ENCODE results near the gene ADAMTS19. TPM values are rescaled to one million over a fixed set of nuclear protein-coding genes. Genes with fewer than 3 reads are reported as not detected.

Gene ADAMTS19, protein sequence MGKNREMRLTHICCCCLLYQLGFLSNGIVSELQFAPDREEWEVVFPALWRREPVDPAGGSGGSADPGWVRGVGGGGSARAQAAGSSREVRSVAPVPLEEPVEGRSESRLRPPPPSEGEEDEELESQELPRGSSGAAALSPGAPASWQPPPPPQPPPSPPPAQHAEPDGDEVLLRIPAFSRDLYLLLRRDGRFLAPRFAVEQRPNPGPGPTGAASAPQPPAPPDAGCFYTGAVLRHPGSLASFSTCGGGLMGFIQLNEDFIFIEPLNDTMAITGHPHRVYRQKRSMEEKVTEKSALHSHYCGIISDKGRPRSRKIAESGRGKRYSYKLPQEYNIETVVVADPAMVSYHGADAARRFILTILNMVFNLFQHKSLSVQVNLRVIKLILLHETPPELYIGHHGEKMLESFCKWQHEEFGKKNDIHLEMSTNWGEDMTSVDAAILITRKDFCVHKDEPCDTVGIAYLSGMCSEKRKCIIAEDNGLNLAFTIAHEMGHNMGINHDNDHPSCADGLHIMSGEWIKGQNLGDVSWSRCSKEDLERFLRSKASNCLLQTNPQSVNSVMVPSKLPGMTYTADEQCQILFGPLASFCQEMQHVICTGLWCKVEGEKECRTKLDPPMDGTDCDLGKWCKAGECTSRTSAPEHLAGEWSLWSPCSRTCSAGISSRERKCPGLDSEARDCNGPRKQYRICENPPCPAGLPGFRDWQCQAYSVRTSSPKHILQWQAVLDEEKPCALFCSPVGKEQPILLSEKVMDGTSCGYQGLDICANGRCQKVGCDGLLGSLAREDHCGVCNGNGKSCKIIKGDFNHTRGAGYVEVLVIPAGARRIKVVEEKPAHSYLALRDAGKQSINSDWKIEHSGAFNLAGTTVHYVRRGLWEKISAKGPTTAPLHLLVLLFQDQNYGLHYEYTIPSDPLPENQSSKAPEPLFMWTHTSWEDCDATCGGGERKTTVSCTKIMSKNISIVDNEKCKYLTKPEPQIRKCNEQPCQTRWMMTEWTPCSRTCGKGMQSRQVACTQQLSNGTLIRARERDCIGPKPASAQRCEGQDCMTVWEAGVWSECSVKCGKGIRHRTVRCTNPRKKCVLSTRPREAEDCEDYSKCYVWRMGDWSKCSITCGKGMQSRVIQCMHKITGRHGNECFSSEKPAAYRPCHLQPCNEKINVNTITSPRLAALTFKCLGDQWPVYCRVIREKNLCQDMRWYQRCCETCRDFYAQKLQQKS
- total RNA-seq, result not detected

DNA sequence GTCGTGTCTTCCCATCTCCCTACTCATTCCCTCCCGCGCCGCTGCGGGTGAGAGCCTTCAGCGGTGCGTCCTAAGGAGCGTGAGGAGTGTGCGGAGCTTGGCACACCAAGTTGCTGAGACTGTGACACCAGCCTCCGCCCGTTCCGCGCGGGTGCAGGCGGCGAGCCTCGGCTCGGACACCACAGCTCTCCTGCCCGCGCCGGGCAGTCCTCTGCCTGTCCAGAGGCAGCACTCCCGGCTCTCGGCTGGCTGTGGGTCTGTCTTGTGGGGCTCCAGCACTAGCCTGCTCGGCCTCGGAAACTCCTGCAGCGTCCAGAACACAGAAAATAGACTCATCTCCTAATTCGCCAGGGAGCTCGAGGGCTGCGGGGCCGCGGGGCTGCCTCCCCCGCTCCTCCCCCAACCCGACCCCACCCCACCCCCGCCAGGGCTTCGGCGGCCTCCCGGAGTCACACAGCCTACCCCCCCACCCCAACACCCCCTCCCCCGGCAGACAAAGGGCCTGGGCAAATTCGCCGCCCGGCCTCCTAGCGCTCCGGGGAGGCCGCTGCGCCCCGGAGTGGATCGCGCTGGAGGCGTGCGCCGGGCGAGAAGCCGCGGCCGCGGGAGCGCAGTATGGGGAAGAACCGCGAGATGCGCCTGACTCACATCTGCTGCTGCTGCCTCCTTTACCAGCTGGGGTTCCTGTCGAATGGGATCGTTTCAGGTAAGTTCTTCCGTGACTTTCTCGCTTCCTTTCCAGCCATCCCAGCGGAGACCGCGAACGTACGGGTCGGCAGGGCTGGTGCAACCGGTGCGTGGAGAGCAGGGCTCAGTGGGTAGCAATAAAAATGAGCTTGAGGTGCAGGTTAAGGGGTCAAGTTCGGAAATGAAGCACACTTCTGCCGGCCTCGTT, at the start of gene ADAMTS19:
TSS of gene ADAMTS19 (plus strand) at position 522 of the 895 bp plus-strand sequence. CDS start at position 616, 94 bp downstream.
- H3K4me1 ChIP-seq, result peaks cover 0 to 4% of the 10 kb centered on the region in 2 donors
- H3K27ac ChIP-seq, result no peak within 1 kb of the TSS
- no peaks in the 10 kb centered on the region for H3K27me3 ChIP-seq
- DNase-seq, result no peak
- no peaks in the 10 kb centered on the region for H3K36me3 ChIP-seq
- no peaks in the 10 kb centered on the region for H3K9me3 ChIP-seq
- TF ChIP-seq POLR2A (IDR thresholded peaks at IDR 0.05), result no peak
- TF ChIP-seq, protein P1, sequence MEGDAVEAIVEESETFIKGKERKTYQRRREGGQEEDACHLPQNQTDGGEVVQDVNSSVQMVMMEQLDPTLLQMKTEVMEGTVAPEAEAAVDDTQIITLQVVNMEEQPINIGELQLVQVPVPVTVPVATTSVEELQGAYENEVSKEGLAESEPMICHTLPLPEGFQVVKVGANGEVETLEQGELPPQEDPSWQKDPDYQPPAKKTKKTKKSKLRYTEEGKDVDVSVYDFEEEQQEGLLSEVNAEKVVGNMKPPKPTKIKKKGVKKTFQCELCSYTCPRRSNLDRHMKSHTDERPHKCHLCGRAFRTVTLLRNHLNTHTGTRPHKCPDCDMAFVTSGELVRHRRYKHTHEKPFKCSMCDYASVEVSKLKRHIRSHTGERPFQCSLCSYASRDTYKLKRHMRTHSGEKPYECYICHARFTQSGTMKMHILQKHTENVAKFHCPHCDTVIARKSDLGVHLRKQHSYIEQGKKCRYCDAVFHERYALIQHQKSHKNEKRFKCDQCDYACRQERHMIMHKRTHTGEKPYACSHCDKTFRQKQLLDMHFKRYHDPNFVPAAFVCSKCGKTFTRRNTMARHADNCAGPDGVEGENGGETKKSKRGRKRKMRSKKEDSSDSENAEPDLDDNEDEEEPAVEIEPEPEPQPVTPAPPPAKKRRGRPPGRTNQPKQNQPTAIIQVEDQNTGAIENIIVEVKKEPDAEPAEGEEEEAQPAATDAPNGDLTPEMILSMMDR (IDR thresholded peaks at IDR 0.05), result no peak
- WGBS, 2 donors, result 1 to 3% methylated on average over 28 to 40 of the region's 75 CpGs
- intact Hi-C loops (cut with DNase I), result no loop called here
- H3K4me3 ChIP-seq (replicated peaks in 1 of 3), result no peak within 1 kb of the TSS

DNA sequence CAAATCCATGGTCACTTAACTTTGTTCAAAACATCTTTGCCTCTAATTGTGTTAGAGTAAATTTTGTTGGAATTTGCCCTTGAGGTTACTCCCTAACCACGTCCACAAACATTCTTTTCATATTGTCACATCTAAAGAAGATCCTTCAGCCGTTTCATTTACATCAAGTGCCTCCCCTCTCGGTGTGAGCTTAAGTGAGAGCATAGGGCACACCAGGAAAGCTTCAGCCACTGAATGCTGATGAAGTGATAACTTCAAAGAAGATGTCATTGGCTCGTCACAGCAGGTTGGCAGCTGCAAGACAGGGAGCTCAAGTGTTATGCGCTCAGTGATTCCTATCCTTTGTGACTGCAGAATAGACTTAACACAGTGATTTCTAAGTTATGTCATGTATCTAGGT, 49.6 kb upstream of the ADAMTS19 start:
- H3K27ac ChIP-seq, result no peak overlapping the region
- intact Hi-C loops (cut with DNase I), result no loop called here
- 25 to 26% methylated on average over 5 of the region's 5 CpGs for WGBS, 2 donors

DNA sequence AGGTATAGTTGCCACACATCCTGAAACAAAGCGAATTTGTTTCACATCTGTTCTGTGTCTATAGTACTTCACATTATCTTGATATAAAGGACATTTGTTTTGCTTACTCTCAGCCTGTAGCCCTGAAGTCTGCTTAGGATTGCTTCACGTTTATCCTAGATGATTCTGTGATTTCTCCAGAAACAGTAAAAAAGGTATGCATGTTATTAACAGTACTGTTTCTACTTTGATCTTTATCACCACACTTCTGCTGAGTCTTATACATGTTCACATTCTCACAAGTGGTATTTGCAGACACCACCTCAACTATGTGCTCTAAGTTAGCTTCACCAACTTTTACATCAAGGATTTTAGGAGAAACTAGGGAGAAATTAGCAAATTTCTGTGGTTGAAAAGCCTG, 47.4 kb upstream of the ADAMTS19 start:
- H3K27me3 ChIP-seq, result no peaks in the 10 kb centered on the region
- H3K9me3 ChIP-seq, result no peaks in the 10 kb centered on the region
- 54 to 57% methylated on average over 2 of the region's 2 CpGs for WGBS, 2 donors
- H3K36me3 ChIP-seq, result no peaks in the 10 kb centered on the region
- no peak for DNase-seq
- H3K4me1 ChIP-seq, result no peaks in the 10 kb centered on the region
- TF ChIP-seq POLR2A (IDR thresholded peaks at IDR 0.05), result no peak
- TF ChIP-seq, protein P1 (IDR thresholded peaks at IDR 0.05), result no peak
- intact Hi-C loops (cut with DNase I), result no loop called here
- no peak overlapping the region for H3K27ac ChIP-seq
- no peak overlapping the region for H3K4me3 ChIP-seq (replicated peaks in 1 of 3)

More for the DNA sequence above, 49.6 kb upstream of the ADAMTS19 start:
- Histone ChIP-seq H3K4me3 (replicated peaks in 1 of 3) (no peak overlapping the region), H3K4me1 (no peaks in the 10 kb centered on the region), H3K27me3 (no peaks in the 10 kb centered on the region), H3K36me3 (no peaks in the 10 kb centered on the region), H3K9me3 (no peaks in the 10 kb centered on the region)
- TF ChIP-seq POLR2A (IDR thresholded peaks at IDR 0.05), result no peak
- TF ChIP-seq, protein P1 (IDR thresholded peaks at IDR 0.05), result no peak
- DNase-seq, result no peak

DNA sequence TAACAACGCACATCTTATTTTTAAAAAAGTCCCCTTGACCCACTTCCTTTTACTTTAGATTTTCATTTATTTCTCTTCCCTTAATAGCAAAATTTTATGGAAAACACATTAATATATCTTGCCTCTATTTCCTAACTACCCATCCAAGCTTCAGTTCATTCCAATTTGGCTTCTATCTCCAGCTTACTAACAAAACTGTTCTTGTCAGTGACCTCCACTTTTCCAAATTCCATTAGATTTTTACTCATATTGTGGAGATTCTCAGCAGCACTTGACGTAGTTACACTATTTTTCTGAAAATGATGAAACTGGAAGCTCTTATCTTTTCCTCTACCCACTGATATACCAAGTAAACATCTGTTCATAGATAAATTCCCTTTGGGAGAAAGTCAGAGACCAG, 46.5 kb upstream of the ADAMTS19 start:
- Histone ChIP-seq H3K27ac (no peak overlapping the region), H3K9me3 (no peaks in the 10 kb centered on the region), H3K4me1 (no peaks in the 10 kb centered on the region), H3K27me3 (no peaks in the 10 kb centered on the region), H3K36me3 (no peaks in the 10 kb centered on the region), H3K4me3 (replicated peaks in 1 of 3) (no peak overlapping the region)
- TF ChIP-seq, protein P1 (IDR thresholded peaks at IDR 0.05), result no peak
- TF ChIP-seq POLR2A (IDR thresholded peaks at IDR 0.05), result no peak
- DNase-seq, result no peak
- intact Hi-C loops (cut with DNase I), result no loop called here
- 92 to 94% methylated on average over 2 of the region's 2 CpGs for WGBS, 2 donors
